OCI-LY3 (cell line): ENCODE data around the gene CCNI.

Source experiments
- H2AFZ ChIP-seq: fragments of 200-600, 300-600 bp; shearing (Covaris generic); 2 replicates; pipeline ENCODE4 v1.6.0; 2014; ENCODE audit warnings: antibody characterized with exemption, low read depth, low read length
- H3K27ac ChIP-seq: fragments of 200-600, 300-600 bp; sonication (generic); 2 replicates; pipeline ENCODE4 v1.5.1; 2014; ENCODE audit warnings: mild to moderate bottlenecking, low read length, moderate library complexity, mixed read lengths
- H3K27me3 ChIP-seq: fragments of 200-600, 300-600 bp; sonication (generic); 2 replicates; pipeline ENCODE4 v1.6.1; 2014; ENCODE audit warnings: low read depth, low read length, mixed read lengths
- H3K36me3 ChIP-seq: fragments of 200-600, 300-600 bp; sonication (generic); replicated peaks from 2 replicates; pipeline ENCODE3; 2014; ENCODE audit warnings: low read depth, low read length, mixed read lengths
- H3K4me1 ChIP-seq: fragments of 300-600, 200-600 bp; sonication (generic); 2 replicates; pipeline ENCODE4 v1.6.1; 2014; ENCODE audit warnings: low read length, mixed read lengths
- H3K4me2 ChIP-seq: fragments of 200-600, 300-600 bp; sonication (generic); 2 replicates; pipeline ENCODE4 v1.6.1; 2014; ENCODE audit warnings: low read length, mixed read lengths
- H3K4me3 ChIP-seq: fragments of 300-600, 200-600 bp; sonication (generic); 2 replicates; pipeline ENCODE4 v1.5.1; 2014; ENCODE audit warnings: antibody characterized with exemption, mild to moderate bottlenecking, low read length, moderate library complexity
- H3K79me2 ChIP-seq: fragments of 300-600, 200-600 bp; shearing (Covaris generic); 2 replicates; pipeline ENCODE4 v1.6.1; 2014; ENCODE audit warnings: mild to moderate bottlenecking, low read length, mixed read lengths
- H3K9ac ChIP-seq: fragments of 300-600, 200-600 bp; shearing (Covaris generic); 2 replicates; pipeline ENCODE4 v1.6.0; 2014; ENCODE audit warnings: mild to moderate bottlenecking, low read length, moderate library complexity
- H3K9me3 ChIP-seq: fragments of 200-600, 300-600 bp; shearing (Covaris generic); 2 replicates; pipeline ENCODE4 v1.6.1; 2014; ENCODE audit warnings: low read length, mixed read lengths; ENCODE audit not compliant: insufficient read depth
- H4K20me1 ChIP-seq: fragments of 200-600, 300-600 bp; sonication (generic); 2 replicates; pipeline ENCODE4 v1.6.1; 2016; ENCODE audit warnings: low read length, mixed read lengths; ENCODE audit not compliant: insufficient read depth
- EZH2phosphoT487 ChIP-seq: fragments of 200-600 bp; shearing (Covaris generic); IDR thresholded peaks from 2 replicates; pipeline ENCODE4 v1.6.1; 2018; ENCODE audit warnings: antibody characterized with exemption, mixed run types, low read depth
- TF ChIP-seq, protein P1 (sequence below): fragments of 200-600, 300-600 bp; sonication (generic); IDR thresholded peaks from 2 replicates; pipeline ENCODE4 v1.5.1; 2014; ENCODE audit warnings: antibody characterized with exemption, low read length, low read depth

CCNI gene

GRCh38 chr4:77010841-77011354, 64.9 kb downstream of the CCNI start:
- Histone ChIP-seq H3K9me3 (no peaks in the 10 kb centered on the region), H3K4me3 (no peak overlapping the region), H3K9ac (no peak overlapping the region), H3K27ac (no peak overlapping the region), H3K79me2 (no peaks in the 10 kb centered on the region), H3K4me2 (no peak overlapping the region), H3K4me1 (peaks cover 31% of the 10 kb centered on the region), H2AFZ (no peak overlapping the region), H3K36me3 (peaks cover 33% of the 10 kb centered on the region), H3K27me3 (no peaks in the 10 kb centered on the region), H4K20me1 (peaks cover 9% of the 10 kb centered on the region)
- TF ChIP-seq, protein P1, sequence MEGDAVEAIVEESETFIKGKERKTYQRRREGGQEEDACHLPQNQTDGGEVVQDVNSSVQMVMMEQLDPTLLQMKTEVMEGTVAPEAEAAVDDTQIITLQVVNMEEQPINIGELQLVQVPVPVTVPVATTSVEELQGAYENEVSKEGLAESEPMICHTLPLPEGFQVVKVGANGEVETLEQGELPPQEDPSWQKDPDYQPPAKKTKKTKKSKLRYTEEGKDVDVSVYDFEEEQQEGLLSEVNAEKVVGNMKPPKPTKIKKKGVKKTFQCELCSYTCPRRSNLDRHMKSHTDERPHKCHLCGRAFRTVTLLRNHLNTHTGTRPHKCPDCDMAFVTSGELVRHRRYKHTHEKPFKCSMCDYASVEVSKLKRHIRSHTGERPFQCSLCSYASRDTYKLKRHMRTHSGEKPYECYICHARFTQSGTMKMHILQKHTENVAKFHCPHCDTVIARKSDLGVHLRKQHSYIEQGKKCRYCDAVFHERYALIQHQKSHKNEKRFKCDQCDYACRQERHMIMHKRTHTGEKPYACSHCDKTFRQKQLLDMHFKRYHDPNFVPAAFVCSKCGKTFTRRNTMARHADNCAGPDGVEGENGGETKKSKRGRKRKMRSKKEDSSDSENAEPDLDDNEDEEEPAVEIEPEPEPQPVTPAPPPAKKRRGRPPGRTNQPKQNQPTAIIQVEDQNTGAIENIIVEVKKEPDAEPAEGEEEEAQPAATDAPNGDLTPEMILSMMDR: no peak
- no peak for TF ChIP-seq EZH2phosphoT487

DNA sequence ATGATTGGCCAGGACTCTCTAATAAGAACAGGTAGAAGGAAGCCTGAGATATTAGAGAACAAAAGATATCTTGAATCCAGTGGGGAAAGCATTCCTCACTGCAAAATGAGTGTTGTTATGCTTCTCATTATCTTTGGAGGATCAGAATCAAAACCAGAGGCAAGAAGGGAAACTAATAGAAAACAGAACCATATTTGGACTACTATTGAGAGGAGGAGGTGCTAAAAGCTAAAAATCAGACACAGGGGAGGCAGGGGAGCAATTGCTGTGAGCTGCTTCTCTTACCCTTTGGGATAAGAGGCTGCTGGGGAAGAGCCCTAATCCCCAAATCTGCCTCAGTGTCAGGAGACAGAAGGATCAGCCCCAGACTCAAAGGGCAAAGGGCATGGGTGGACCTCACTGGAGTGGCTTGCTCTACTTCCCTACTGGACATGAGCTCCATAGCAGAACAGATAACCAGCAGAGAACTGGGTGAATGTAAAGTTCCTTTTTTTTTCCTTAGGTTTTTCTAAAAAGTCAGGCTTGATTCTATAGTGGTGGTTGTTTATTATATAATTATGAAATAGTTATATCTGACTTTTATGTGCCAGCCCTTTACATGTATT, 66.2 kb downstream of the CCNI start:
- peaks cover 23% of the 10 kb centered on the region for H3K36me3 ChIP-seq

GRCh38 chr4:77007358-77008230, 68.2 kb downstream of the CCNI start:
- no peak for TF ChIP-seq EZH2phosphoT487
- TF ChIP-seq, protein P1: no peak
- Histone ChIP-seq H3K9me3 (no peaks in the 10 kb centered on the region), H4K20me1 (peaks cover 5% of the 10 kb centered on the region; the same call in 1 of the 2 replicates), H3K4me3 (no peak overlapping the region), H3K36me3 (peaks cover 32% of the 10 kb centered on the region), H3K79me2 (no peaks in the 10 kb centered on the region), H2AFZ (no peak overlapping the region), H3K9ac (no peak overlapping the region), H3K4me1 (peaks cover 18% of the 10 kb centered on the region), H3K27me3 (no peaks in the 10 kb centered on the region), H3K4me2 (peak overlapping the region; percentile 31), H3K27ac (no peak overlapping the region)

More for the DNA sequence above, 66.2 kb downstream of the CCNI start:
- Histone ChIP-seq H3K4me1 (peaks cover 30% of the 10 kb centered on the region), H4K20me1 (peaks cover 9% of the 10 kb centered on the region), H3K9ac (no peak overlapping the region), H3K79me2 (no peaks in the 10 kb centered on the region), H3K27ac (no peak overlapping the region), H3K9me3 (no peaks in the 10 kb centered on the region), H3K4me3 (no peak overlapping the region), H3K27me3 (no peaks in the 10 kb centered on the region), H3K4me2 (no peak overlapping the region), H2AFZ (no peak overlapping the region)
- TF ChIP-seq, protein P1: no peak
- TF ChIP-seq EZH2phosphoT487: no peak

- peaks cover 18% of the 10 kb centered on the region for H3K4me1 ChIP-seq
- H2AFZ ChIP-seq: no peak overlapping the region
- no peaks in the 10 kb centered on the region for H3K9me3 ChIP-seq
- peaks cover 5% of the 10 kb centered on the region; the same call in 1 of the 2 replicates for H4K20me1 ChIP-seq
- H3K4me3 ChIP-seq: no peak overlapping the region
- no peaks in the 10 kb centered on the region for H3K27me3 ChIP-seq
- H3K4me2 ChIP-seq: peak overlapping the region; percentile 17; the same call in 1 of the 2 replicates
- no peak overlapping the region for H3K27ac ChIP-seq
- TF ChIP-seq, protein P1: no peak
- no peak for TF ChIP-seq EZH2phosphoT487
- no peak overlapping the region for H3K9ac ChIP-seq
- H3K79me2 ChIP-seq: no peaks in the 10 kb centered on the region
- H3K36me3 ChIP-seq: peaks cover 37% of the 10 kb centered on the region
These were observed 68.9 kb downstream of the CCNI start for GRCh38 chr4:77006753-77007353.
